Hematopoietic multipotent progenitor cell treated with erythropoietin and hydrocortisone succinate and interleukin-3 and kit ligand, for 8 days (in vitro differentiated cells): ENCODE measurements around the gene MOV10.

Experiments
- DNase-seq: peaks from one replicate; pipeline ENCODE4 v3.0.0-alpha.2; 2015

The MOV10 gene

DNA sequence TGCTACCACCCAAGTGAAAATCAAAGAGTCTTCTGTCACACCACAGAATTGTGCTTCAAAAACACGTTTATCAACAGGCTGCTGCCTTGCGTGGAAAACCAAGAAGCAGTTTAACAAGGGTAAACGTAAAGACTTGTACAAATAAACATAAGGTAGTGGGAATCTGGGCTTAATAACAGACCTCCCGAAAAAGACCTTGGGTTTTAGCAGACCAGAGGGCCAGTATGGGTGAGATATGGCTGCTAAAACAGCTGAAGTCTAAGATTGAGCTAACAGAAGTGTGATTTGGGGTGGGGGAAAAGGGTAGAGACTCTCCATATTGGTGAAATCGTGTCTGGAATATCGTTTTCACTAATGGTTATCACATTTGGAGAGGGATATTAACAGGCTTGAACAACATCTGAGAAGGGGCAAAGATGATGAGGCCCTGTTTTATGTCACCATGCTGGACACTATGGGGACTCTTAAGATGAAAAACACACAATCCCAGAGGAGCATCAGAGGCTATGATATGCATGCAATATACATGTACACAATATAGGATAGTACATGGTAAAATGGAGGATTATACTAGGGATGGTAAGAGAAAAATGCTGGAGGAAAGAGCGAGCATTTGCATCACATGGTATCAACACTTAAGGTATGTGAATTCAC lies 1.4 kb downstream of the MOV10 start:
- no peak for DNase-seq

GRCh38 chr1:112676543-112676942 lies 2.1 kb downstream of the MOV10 start:
- peak; percentile 48 for DNase-seq

- no peak for DNase-seq
Measured at GRCh38 chr1:112677501-112677900, 3.0 kb downstream of the MOV10 start.

DNA sequence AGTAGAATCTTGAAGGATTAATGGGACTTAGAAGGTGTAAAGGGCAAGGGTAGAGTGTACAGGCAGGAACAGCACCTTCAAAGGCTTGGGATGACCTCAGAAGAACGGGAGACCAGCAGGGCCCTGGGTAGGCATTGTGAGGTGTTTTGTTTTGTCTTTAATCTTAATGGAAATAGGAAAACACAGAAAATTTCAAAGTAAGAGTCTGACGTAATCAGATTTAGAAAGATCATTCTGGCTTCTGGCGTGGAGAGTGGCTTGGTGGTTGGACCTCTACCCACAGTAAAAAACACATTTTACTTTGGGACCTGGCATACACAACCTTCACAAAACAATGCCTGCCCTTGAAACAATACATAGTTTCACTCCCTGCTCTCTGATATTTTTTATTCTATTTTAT lies 4.1 kb downstream of the MOV10 start:
- DNase-seq: no peak

GRCh38 chr1:112685913-112686312 lies 11.5 kb downstream of the MOV10 start:
- DNase-seq: no peak

DNA sequence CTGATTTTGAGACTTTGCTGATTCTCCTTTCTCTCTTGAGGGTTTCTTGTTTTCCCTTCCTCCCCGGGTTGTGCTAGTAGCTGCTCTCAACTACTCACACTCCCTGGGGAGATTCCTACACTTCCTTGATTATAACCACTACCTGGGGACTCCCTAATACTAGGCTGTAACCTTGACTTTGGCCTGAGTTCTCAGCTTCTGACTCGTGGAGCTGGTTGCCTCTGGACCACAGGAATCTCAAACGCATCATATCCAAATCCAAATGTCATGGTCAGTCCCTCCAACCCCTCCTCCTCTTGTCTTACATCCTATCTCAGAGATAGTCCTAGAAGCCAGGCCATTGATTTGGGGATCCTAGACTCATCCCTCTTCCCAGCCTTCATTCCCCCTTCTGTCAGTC lies 12.0 kb downstream of the MOV10 start:
- DNase-seq: no peak

- no peak for DNase-seq
Measured at GRCh38 chr1:112686835-112687234, 12.4 kb downstream of the MOV10 start.

DNA sequence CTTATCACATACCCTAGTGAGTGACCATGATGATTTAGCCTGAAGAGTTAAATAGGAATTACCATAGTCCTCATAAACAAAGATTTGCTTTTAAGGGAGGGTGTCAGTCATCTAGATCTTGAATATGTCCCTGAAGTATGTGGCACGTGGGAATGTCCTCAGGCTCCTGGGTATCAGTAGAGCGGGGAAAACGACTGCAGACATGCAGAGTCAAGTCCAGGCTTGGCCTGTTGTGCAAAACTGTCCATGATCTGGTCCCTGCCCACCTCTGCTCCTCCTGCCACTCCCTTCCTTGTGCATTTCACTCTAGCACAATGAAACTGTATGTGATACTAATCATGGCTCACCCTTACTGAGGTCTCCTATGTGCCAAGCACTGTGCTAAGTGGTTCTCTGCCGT lies 12.9 kb downstream of the MOV10 start:
- no peak for DNase-seq

- no peak for DNase-seq
Measured at GRCh38 chr1:112687785-112688496, 13.5 kb downstream of the MOV10 start.

DNA sequence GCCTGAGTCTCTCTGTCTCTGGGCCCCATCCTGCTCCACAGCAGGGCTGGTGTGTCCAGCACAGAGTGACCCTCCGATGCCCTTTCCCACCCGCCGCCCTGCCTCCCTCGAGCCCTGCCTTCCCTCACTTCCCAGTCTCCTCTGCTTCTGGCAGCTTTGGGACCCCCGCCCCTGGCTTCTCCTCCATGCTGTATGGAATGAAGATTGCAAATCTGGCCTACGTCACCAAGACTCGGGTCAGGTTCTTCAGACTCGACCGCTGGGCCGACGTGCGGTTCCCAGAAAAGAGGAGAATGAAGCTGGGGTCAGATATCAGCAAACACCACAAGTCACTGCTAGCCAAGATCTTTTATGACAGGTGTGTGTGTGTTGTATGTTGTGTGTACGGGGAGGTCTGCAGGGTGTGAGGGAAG lies 14.3 kb downstream of the MOV10 start:
- no peak for DNase-seq

DNA sequence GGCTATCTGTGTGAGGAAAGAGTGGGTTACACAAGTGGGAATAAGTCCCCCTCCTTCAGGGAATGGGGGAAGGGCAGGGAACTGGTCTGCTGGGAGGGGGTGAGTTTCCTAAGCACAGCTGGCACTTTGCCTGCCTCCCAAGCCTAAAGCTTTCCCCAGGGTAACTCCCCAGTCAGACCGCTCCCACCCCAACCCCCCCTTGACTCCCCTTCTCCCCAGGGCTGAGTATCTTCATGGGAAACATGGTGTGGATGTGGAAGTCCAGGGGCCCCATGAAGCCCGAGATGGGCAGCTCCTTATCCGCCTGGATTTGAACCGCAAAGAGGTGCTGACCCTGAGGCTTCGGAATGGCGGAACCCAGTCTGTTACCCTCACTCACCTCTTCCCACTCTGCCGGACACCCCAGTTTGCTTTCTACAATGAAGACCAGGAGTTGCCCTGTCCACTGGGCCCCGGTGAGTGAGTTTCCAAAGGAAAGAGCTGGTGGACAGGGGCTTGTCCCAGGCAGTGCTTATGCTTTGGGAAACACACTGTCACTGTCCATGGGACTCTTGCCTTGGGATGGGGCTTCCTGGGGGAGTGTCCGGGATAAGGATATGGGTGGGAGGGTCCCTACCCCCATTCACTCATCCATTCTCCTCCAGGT lies 14.9 kb downstream of the MOV10 start:
- DNase-seq: no peak

- DNase-seq: no peak
Measured at GRCh38 chr1:112689842-112690237, 15.4 kb downstream of the MOV10 start.

- DNase-seq: no peak
Measured at GRCh38 chr1:112692681-112693080, 18.2 kb downstream of the MOV10 start.

GRCh38 chr1:112693821-112694220 lies 19.4 kb downstream of the MOV10 start:
- no peak for DNase-seq

GRCh38 chr1:112694363-112694929 lies 20.0 kb downstream of the MOV10 start:
- DNase-seq: no peak

GRCh38 chr1:112695276-112695675 lies 20.8 kb downstream of the MOV10 start:
- DNase-seq: no peak

GRCh38 chr1:112696578-112697314 lies 22.3 kb downstream of the MOV10 start:
- peak; percentile 63 for DNase-seq

GRCh38 chr1:112697781-112698201 lies 23.3 kb downstream of the MOV10 start:
- DNase-seq: no peak

- DNase-seq: peak; percentile 77
Measured at GRCh38 chr1:112698366-112699310, 24.2 kb downstream of the MOV10 start.

DNA sequence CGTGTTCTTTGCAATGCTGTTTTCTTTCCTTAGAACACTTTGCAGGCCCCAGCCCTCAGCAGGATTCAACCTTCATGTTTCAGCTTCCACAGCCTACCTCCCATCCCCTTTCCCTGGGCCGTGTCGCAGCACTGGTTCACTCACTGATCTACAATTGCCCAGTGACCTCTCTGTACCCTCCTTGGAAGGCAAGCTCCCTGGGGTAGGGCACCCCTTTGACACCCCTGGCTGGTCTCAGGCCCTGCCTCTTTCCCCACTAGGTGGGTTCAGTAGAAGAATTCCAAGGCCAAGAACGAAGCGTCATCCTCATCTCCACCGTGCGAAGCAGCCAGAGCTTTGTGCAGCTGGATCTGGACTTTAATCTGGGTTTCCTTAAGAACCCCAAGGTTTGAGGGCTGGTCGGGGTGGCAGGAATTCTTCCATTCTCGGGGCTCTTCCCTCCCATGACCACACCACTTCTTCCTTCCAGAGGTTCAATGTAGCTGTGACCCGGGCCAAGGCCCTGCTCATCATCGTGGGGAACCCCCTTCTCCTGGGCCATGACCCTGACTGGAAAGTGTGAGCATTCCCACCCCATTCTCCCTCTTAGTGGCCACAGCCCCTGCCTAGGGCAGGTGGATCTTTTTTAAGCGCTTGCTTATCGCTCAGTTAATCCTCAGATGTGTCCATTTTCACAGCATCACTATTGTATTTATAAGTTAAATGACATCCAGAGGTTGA lies 25.1 kb downstream of the MOV10 start:
- no peak for DNase-seq
